ENCODE data around the gene KCNQ5. TPM values are rescaled to one million over a fixed set of nuclear protein-coding genes. Genes with fewer than 3 reads are reported as not detected.

KCNQ5 gene
- total RNA-seq, 1 experiment from 2014 or later, result 0.07 TPM

DNA sequence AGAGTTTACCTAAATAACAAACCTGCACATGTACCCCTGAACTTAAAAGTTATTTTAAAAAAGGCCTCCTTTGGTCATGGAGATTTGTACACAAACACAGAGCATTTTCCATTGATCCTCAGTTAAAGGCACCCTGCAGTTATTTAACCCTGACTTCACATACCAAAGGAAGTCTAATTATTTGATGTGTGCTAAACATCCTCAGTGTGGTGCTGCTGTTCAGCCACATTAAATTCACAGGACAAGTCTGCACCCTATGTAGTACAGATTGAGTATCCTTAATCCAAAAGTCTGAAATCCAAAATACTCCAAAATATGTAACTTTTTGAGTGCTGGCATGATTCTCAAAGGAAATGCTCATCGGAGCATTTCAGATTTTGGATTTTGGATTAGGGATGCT is 21.4 kb downstream of the KCNQ5 start:
- H2AK5ac ChIP-seq (ENCODE audit: insufficient read length, low read length), result no peak overlapping the region
- Mint-ChIP-seq H3K36me3 (ENCODE audit: insufficient read depth in 1 of 3, low read depth in 3 of 3) (no peaks in the 10 kb centered on the region), H3K9me3 (no peaks in the 10 kb centered on the region), H3K27me3 (ENCODE audit: low read depth) (0 out of 2 replicates have a peak, but pooled peaks cover under 1% of the 10 kb centered on the region), H3K4me1 (peaks cover 0 to 3% of the 10 kb centered on the region in 2 experiments; a peak in 1 of 4 replicates), H3K4me3 (no peak overlapping the region), H3K27ac (no peak overlapping the region)
- H3K27ac ChIP-seq (ENCODE audit: insufficient read length, low read depth, low read length), result no peak overlapping the region
- H3K9ac ChIP-seq (ENCODE audit: extremely low read depth, insufficient read length, low read length), result no peak overlapping the region
- no peak overlapping the region for H2BK5ac ChIP-seq (ENCODE audit: insufficient read length, low read length)
- no peak overlapping the region for H3K4me2 ChIP-seq (ENCODE audit: insufficient read depth, insufficient read length, low read length)
- no peak overlapping the region for H2BK12ac ChIP-seq (ENCODE audit: insufficient read length, low read depth, low read length)
- no peaks in the 10 kb centered on the region for H3K23me2 ChIP-seq (ENCODE audit: insufficient read length, low read depth, low read length, poor library complexity, severe bottlenecking)
- no peak overlapping the region for H3K18ac ChIP-seq (ENCODE audit: insufficient read length, low read depth, low read length)
- no peak overlapping the region for H3K56ac ChIP-seq (ENCODE audit: insufficient read length, low read depth, low read length)
- no peak overlapping the region for H3K14ac ChIP-seq (ENCODE audit: insufficient read depth, low read length)
- no peaks in the 10 kb centered on the region for H3K27me3 ChIP-seq (ENCODE audit: insufficient read depth, low read length)
- H4K5ac ChIP-seq (ENCODE audit: insufficient read length, low read depth, low read length), result no peak overlapping the region
- H2BK20ac ChIP-seq (ENCODE audit: low read depth, low read length, poor library complexity, severe bottlenecking), result no peak overlapping the region
- no peaks in the 10 kb centered on the region for H3K79me1 ChIP-seq (ENCODE audit: insufficient read depth, low read depth, low read length, poor library complexity, severe bottlenecking)
- H3K4ac ChIP-seq (ENCODE audit: low read depth, low read length), result no peak overlapping the region
- no peaks in the 10 kb centered on the region for H3K79me2 ChIP-seq (ENCODE audit: insufficient read depth, low read length)
- TF ChIP-seq, protein P1, sequence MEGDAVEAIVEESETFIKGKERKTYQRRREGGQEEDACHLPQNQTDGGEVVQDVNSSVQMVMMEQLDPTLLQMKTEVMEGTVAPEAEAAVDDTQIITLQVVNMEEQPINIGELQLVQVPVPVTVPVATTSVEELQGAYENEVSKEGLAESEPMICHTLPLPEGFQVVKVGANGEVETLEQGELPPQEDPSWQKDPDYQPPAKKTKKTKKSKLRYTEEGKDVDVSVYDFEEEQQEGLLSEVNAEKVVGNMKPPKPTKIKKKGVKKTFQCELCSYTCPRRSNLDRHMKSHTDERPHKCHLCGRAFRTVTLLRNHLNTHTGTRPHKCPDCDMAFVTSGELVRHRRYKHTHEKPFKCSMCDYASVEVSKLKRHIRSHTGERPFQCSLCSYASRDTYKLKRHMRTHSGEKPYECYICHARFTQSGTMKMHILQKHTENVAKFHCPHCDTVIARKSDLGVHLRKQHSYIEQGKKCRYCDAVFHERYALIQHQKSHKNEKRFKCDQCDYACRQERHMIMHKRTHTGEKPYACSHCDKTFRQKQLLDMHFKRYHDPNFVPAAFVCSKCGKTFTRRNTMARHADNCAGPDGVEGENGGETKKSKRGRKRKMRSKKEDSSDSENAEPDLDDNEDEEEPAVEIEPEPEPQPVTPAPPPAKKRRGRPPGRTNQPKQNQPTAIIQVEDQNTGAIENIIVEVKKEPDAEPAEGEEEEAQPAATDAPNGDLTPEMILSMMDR (conservative IDR thresholded peaks at IDR 0.05), result no peak
- no CpG with 5 or more reads among the region's 1 CpG for WGBS (ENCODE audit: extremely low coverage, insufficient read length, low lambda C conversion rate)
- no peak overlapping the region for H2BK120ac ChIP-seq (ENCODE audit: low read depth, low read length, poor library complexity, severe bottlenecking)
- no peak for DNase-seq
- no peak overlapping the region for H3K23ac ChIP-seq (ENCODE audit: insufficient read length, low read depth, low read length)
- no peaks in the 10 kb centered on the region; the same call in 1 of the 2 replicates for H3K4me1 ChIP-seq (ENCODE audit: insufficient read depth, low read length)
- no peaks in the 10 kb centered on the region for H3K9me3 ChIP-seq (ENCODE audit: control insufficient read depth, low read depth, low read length)
- no peak overlapping the region for H4K91ac ChIP-seq (ENCODE audit: insufficient read length, low read depth, low read length)
- H2AFZ ChIP-seq (ENCODE audit: low read length), result no peak overlapping the region
- H3T11ph ChIP-seq (ENCODE audit: low read length), result no peak overlapping the region
- H2BK15ac ChIP-seq (ENCODE audit: low read depth, low read length), result no peak overlapping the region
- no peak overlapping the region for H4K8ac ChIP-seq (replicated peaks; ENCODE audit: insufficient read length, low read depth, low read length)
- H4K20me1 ChIP-seq (ENCODE audit: control insufficient read depth, insufficient read depth, insufficient read length), result no peaks in the 10 kb centered on the region

Data from H9 (cell line).